Esophagus muscularis mucosa (tissue), 4 donors: ENCODE results near the gene RMND5A. TPM values are rescaled to one million over a fixed set of nuclear protein-coding genes. Genes with fewer than 3 reads are reported as not detected.

Experiments used
- DNase-seq: peaks from one replicate; pipeline ENCODE4 v3.0.0-alpha.2; 2017; ENCODE audit errors: extremely low spot score
- H3K27ac ChIP-seq, 4 donors: fragments of 200-600 bp; sonication (generic); replicated peaks in 1 of 4; 1 replicate in 3 of 4; 2 replicates in 1 of 4; pipeline ENCODE4 v1.5.1; 2016 to 2019; ENCODE audit warnings: mild to moderate bottlenecking in 1 of 4
- H3K27me3 ChIP-seq, 4 donors: fragments of 200-600 bp; sonication (generic); one replicate each; pipeline versions ENCODE4 v1.5.1 to v1.6.0; 2016 to 2019
- H3K36me3 ChIP-seq, 4 donors: fragments of 200-600 bp; sonication (generic); one replicate each; pipeline ENCODE4 v1.5.1; 2016 to 2019
- H3K4me1 ChIP-seq, 4 donors: fragments of 200-600 bp; sonication (generic); one replicate each; pipeline ENCODE4 v1.5.1; 2016 to 2019
- H3K4me3 ChIP-seq, 4 donors: fragments of 200-600 bp; sonication (generic); 1 replicate in 2 of 4; 2 replicates in 2 of 4; pipeline ENCODE4 v1.5.1; 2016 to 2019; ENCODE audit warnings: mild to moderate bottlenecking in 4 of 4, moderate library complexity in 1 of 4
- H3K9me3 ChIP-seq, 4 donors: fragments of 200-600 bp; sonication (generic); 1 replicate in 3 of 4; 2 replicates in 1 of 4; pipeline ENCODE4 v1.5.1; 2016 to 2019
- EP300 ChIP-seq: sonication (generic); formaldehyde crosslinking; IDR thresholded peaks from one replicate; pipeline ENCODE4 v1.6.1; 2017; ENCODE audit warnings: antibody characterized with exemption
- POLR2A ChIP-seq: fragments of 450-650 bp; IDR thresholded peaks from one replicate; pipeline ENCODE4 v1.6.1; 2017; ENCODE audit warnings: antibody characterized with exemption, moderate library complexity, mild to moderate bottlenecking, low read depth
- POLR2AphosphoS5 ChIP-seq, 2 donors: sonication (generic); formaldehyde crosslinking; IDR thresholded peaks; one replicate each; pipeline ENCODE4 v1.6.1; 2017; ENCODE audit warnings: antibody characterized with exemption in 2 of 2
- WGBS: methylation state at CpG from one replicate; pipeline ENCODE4 v1.1.5; 2018; 5-methylcytosine and 5-hydroxymethylcytosine counted together
- intact Hi-C: fragments of 100-400 bp; cut with DNase I; formaldehyde crosslinking; loops from one replicate; pipeline ENCODE4 v1.15.1; 2023
- total RNA-seq, 4 donors: library from RNA; depleted of rRNA; stranded (reverse); fragments of >200 nt; gene quantifications; one replicate each; pipeline versions ENCODE4 v1.1.0 to v1.2.1, GENCODE V29; 2016
- TF ChIP-seq, protein P1 (sequence below), 3 experiments: fragments of 200-600 bp in 2 of 3; fragments of 450-650 bp in 1 of 3; sonication (generic) in 2 of 3; IDR thresholded peaks; one replicate each; pipeline ENCODE4 v1.5.1; 2017 to 2019; ENCODE audit warnings: antibody characterized with exemption in 3 of 3, mild to moderate bottlenecking in 2 of 3, moderate library complexity in 1 of 3

Gene RMND5A
- total RNA-seq, 4 donors from 2014 or later: 42.1 to 85.1 (median 49.8) TPM

DNA sequence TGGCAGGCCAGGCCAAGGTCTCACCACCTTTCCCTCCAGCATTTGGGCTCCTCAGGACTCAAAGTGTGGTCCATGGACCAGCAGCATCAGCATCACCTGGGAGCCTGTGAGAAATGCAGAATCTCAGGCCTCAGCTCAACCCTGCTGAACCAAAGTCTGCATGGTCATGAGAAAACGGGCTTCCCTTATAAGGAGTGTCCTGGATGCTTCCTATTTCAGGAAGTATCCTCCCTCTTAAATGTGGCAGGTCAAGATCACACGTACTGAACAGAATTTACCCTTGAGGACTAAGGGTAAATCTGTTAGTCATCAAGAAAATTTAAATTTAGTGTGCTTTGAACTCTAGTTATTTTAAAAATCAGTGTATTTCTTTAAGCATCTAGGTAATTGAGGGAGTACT lies 58.9 kb downstream of the RMND5A start:
- H3K36me3 ChIP-seq: peaks cover 11 to 26% (median 18%) of the 10 kb centered on the region in 4 donors
- H3K9me3 ChIP-seq: no peaks in the 10 kb centered on the region
- DNase-seq: no peak
- no peaks in the 10 kb centered on the region for H3K27me3 ChIP-seq
- H3K4me1 ChIP-seq: no peaks in the 10 kb centered on the region
- intact Hi-C loops: no loop called here
- H3K27ac ChIP-seq: no peak overlapping the region
- TF ChIP-seq, protein P1, sequence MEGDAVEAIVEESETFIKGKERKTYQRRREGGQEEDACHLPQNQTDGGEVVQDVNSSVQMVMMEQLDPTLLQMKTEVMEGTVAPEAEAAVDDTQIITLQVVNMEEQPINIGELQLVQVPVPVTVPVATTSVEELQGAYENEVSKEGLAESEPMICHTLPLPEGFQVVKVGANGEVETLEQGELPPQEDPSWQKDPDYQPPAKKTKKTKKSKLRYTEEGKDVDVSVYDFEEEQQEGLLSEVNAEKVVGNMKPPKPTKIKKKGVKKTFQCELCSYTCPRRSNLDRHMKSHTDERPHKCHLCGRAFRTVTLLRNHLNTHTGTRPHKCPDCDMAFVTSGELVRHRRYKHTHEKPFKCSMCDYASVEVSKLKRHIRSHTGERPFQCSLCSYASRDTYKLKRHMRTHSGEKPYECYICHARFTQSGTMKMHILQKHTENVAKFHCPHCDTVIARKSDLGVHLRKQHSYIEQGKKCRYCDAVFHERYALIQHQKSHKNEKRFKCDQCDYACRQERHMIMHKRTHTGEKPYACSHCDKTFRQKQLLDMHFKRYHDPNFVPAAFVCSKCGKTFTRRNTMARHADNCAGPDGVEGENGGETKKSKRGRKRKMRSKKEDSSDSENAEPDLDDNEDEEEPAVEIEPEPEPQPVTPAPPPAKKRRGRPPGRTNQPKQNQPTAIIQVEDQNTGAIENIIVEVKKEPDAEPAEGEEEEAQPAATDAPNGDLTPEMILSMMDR (IDR thresholded peaks at IDR 0.05): no peak
- TF ChIP-seq POLR2AphosphoS5 (IDR thresholded peaks at IDR 0.05) (no peak), EP300 (no peak), POLR2A (no peak)
- H3K4me3 ChIP-seq: no peak overlapping the region
- 60% methylated on average over 2 of the region's 2 CpGs for WGBS

DNA sequence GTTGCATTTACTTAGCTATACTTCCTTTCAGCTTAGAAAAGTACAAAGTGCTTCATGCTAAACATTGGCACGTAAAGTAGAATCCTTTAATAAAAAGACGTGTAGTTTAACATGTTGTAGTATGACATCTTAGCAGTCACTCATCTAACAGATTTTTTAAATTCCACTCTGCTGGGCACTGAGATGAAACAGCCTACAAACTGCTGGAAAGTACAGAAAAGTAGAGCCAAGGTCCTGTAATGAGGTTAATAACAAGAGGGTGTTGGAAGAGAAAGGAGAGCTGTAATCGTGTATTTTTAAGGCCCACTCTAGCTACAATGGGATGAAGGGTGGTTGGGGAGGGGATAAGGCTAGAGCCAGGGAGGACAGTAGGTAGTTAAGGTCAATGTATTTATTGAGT lies 59.9 kb downstream of the RMND5A start:
- Histone ChIP-seq H3K9me3 (no peaks in the 10 kb centered on the region), H3K4me1 (no peaks in the 10 kb centered on the region), H3K36me3 (peaks cover 6 to 16% (median 9%) of the 10 kb centered on the region in 4 donors), H3K27ac (no peak overlapping the region), H3K4me3 (no peak overlapping the region), H3K27me3 (no peaks in the 10 kb centered on the region)
- 68% methylated on average over 3 of the region's 3 CpGs for WGBS
- intact Hi-C loops: no loop called here
- TF ChIP-seq POLR2AphosphoS5 (IDR thresholded peaks at IDR 0.05): no peak
- no peak for TF ChIP-seq POLR2A
- TF ChIP-seq, protein P1 (IDR thresholded peaks at IDR 0.05): no peak
- TF ChIP-seq EP300: no peak
- no peak for DNase-seq

DNA sequence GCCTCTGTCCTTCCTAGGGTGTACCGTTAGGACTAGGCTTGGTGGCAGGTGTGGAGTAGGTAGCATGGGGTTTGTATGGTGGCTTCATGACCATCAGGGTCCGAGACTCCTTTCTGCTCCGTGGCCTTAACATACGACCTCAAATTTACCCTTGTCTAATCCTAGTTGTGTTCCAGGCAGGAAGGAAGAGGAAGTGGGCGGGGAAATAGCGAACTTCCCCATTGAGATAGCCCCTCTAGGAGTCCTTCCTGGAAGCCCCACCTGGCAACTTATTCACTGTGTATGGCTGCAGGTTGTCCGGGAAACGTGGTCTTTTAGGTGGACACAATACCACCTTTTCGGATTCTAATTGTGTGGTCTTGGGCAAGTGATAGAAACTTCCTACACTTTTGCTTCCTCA lies 61.3 kb downstream of the RMND5A start:
- WGBS: 80% methylated on average over 9 of the region's 9 CpGs
- Histone ChIP-seq H3K4me1 (no peaks in the 10 kb centered on the region), H3K27ac (no peak overlapping the region), H3K4me3 (no peak overlapping the region), H3K27me3 (no peaks in the 10 kb centered on the region), H3K36me3 (peaks cover 0 to 2% (median 0%) of the 10 kb centered on the region in 4 donors), H3K9me3 (no peaks in the 10 kb centered on the region)
- intact Hi-C loops: no loop called here
- no peak for DNase-seq
- TF ChIP-seq EP300: no peak
- no peak for TF ChIP-seq POLR2A
- TF ChIP-seq POLR2AphosphoS5 (IDR thresholded peaks at IDR 0.05): no peak
- TF ChIP-seq, protein P1 (IDR thresholded peaks at IDR 0.05): no peak

DNA sequence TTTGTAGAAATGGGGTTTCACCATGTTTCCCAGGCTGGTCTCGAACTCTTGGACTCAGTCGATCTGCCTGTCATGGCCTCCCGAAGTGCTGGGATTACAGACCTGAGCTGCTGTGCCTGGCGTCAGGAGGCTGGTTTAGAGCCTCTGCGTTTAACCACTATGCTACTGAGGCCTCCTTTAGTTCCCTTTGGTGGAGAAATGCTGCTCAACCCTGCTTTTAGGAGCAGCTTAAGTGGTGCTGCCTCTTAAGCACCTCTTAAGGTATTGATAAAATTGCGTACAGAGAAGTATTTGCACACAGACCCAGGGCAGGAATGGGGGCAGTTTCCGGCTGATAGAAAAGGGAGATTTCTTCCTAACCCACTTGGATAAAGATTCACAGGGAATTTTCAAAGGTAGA lies 62.7 kb downstream of the RMND5A start:
- 94% methylated on average over 7 of the region's 7 CpGs for WGBS
- H3K27ac ChIP-seq: no peak overlapping the region
- DNase-seq: no peak
- H3K9me3 ChIP-seq: no peaks in the 10 kb centered on the region
- intact Hi-C loops: no loop called here
- no peaks in the 10 kb centered on the region for H3K4me1 ChIP-seq
- no peak overlapping the region for H3K4me3 ChIP-seq
- no peaks in the 10 kb centered on the region for H3K36me3 ChIP-seq
- no peaks in the 10 kb centered on the region for H3K27me3 ChIP-seq
- TF ChIP-seq EP300 (no peak), POLR2A (no peak), POLR2AphosphoS5 (IDR thresholded peaks at IDR 0.05) (no peak)
- TF ChIP-seq, protein P1 (IDR thresholded peaks at IDR 0.05): no peak
